Ramos (cell line): Measurements from ENCODE around the gene INTS2.
"Not testable (repeated sequence)": the region's sequence is repeated elsewhere in the genome, so short reads cannot be mapped to it uniquely, and the experiment has no call there.

Source experiments
- in situ Hi-C: fragments of 300-500 bp; cut with MboI; formaldehyde crosslinking; loops from one replicate; pipeline ENCODE4 v1.14.3; 2022; ENCODE audit warnings: low sequenced_read_pairs; ENCODE audit not compliant: unreplicated experiment

INTS2 gene, protein sequence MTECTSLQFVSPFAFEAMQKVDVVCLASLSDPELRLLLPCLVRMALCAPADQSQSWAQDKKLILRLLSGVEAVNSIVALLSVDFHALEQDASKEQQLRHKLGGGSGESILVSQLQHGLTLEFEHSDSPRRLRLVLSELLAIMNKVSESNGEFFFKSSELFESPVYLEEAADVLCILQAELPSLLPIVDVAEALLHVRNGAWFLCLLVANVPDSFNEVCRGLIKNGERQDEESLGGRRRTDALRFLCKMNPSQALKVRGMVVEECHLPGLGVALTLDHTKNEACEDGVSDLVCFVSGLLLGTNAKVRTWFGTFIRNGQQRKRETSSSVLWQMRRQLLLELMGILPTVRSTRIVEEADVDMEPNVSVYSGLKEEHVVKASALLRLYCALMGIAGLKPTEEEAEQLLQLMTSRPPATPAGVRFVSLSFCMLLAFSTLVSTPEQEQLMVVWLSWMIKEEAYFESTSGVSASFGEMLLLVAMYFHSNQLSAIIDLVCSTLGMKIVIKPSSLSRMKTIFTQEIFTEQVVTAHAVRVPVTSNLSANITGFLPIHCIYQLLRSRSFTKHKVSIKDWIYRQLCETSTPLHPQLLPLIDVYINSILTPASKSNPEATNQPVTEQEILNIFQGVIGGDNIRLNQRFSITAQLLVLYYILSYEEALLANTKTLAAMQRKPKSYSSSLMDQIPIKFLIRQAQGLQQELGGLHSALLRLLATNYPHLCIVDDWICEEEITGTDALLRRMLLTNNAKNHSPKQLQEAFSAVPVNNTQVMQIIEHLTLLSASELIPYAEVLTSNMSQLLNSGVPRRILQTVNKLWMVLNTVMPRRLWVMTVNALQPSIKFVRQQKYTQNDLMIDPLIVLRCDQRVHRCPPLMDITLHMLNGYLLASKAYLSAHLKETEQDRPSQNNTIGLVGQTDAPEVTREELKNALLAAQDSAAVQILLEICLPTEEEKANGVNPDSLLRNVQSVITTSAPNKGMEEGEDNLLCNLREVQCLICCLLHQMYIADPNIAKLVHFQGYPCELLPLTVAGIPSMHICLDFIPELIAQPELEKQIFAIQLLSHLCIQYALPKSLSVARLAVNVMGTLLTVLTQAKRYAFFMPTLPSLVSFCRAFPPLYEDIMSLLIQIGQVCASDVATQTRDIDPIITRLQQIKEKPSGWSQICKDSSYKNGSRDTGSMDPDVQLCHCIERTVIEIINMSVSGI

DNA sequence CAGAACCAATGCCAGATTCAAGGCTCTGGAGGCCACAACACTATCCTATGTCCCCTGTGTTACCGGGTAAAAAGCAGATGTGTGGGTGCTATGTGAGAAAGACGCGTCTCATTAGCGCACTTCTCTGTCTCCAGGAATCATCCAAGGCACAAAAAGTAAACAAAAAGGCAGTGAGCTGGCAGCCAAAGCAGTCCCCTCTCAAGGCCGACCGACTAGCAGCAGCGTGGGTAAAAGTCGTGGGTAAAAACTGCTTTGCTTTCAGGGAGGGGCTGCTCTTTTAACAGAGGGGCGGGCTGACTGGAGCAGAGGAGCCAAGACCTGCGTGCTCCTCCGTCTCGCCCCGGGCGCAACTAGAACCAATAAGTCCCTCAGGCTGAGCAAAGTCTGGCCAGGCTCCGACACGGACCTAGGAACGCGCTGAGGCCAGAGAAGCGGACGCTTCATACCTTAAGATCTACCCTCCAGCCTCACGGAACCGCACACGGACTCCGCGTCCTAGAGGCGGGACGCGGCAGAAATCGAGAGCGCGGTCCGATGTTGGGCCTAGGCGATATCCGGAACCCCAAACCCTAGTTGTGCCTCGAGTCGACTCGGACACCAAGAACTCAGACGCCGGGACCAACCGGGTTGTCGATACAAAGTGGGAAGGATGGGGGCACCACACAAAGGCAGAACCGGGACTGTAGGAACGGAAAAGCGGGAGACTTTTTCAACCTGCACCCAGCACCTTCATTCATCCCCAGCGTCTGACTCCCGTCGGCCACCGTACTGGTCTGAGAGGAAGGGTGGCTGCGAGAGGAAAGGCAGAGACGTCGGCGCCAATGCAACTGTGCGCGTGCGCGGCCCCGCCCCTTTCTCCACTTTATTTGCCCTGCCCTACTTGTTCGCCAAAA, at the start of gene INTS2:
TSS of gene INTS2 (minus strand) at position 775 of the 893 bp plus-strand sequence. CDS start 1,338 bp downstream, outside the sequence.
- in situ Hi-C loops, result no loop called here

DNA sequence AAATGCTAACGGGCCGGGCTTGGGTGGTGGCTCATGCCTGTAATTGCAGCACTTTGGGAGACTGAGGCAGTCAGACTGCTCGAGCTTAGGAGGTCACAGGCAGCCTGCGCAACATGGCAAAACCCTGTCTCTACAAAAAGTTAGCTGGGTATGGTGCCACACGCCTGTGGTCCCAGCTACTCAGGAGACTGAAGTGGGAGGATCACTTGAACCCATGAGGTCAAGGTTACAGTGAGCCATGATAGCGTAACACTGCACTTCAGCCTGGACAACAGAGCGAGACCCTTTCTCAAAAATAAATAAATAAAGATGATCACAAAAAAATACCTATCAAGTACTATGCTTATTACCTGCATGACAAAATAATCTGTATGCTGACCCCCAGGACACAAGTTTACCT, 46.3 kb upstream of the INTS2 start:
- in situ Hi-C loops, result no loop called here

DNA sequence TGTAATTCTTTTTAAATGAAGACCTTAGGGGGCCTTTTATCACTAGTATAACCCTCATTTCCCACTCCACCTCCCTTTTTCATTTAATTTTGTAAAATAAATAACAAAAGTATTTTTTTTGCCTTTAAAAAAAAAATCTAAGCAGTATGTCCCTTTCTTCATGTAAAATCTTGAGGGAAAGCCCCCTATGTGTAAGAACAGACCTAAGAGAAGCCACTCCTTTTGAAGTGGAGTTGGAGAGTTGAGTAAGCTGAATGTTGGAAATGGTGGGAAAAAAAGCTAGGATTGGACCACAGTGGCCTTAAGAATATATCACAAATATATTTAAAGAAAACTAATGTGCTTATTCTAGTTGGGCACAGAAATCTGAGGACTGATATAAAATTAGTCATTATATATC, 44.5 kb upstream of the INTS2 start:
- in situ Hi-C loops, result no loop called here

DNA sequence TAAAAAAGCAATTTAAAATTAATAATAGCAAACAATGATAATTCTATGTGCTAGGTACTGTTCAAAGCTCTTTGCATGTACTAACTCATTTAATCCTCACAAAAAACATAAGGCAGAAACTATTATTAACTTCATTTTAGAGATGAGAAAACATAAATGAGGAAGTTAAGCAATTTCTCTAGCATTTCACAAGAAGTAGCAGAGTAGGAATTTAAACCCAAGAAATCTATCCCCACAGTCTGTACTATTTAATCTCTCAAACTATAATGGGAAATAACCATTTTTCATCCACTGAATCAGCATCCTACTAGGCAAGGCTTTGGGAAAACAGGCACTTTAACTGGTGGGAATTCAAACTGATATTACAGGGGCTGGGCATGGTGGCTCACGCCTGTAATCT, 42.2 kb upstream of the INTS2 start:
- in situ Hi-C loops, result no loop called here

DNA sequence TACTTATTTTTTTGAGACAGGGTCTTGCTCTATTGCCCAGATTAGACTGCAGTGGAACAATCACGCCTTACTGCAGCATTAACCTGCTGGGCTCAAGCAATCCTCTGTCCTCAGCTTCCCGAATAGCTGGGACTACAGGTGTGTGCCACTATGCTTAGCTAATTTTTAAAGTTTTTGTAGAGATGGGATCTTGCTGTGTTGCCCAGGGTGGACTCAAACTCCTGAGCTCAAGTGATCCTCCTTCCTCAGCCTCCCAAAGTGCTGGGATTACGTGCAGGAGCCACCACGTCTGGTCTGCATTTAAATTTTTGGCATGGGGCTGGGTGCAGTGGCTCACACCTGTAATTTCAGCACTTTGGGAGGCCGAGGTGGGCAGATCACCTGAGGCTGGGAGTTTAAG, 41.0 kb upstream of the INTS2 start:
- in situ Hi-C loops, result no loop called here

DNA sequence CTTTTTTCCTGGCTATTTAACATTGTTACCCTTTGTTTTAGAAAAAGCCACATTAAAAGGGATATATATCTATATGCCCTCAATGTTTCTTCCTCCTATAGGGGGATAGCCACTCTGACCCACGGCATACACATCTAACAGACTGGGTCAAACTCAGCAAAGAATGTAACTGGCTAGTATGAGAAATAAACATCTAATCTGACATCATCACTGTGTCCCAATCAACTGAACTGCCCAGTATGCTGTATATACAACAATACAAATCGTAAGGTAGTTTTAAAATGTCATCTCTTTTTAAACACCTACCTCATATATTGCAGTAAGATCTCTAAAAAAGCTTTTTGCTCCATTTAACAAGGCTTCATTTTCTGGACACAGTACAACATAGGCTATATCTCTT, 39.9 kb upstream of the INTS2 start:
- in situ Hi-C loops, result no loop called here

DNA sequence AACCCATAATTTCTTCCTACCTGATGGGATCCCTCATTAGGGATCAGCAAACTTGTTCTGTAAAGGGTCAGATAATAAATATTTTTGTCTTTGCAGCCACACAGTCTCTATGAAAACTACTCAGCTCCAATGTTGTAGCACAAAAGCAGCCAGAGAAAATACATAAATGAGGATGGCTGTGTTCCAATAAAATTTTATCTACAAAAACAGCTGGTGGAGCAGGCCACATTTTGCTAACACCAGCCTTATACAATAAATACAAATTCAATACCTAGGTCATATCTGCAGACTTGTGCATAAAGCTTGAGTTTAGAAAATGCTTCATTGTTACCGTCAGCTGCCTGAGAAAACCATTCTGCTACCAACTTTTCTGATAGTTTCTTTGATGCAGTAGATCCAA, 38.4 kb upstream of the INTS2 start:
- in situ Hi-C loops, result no loop called here

DNA sequence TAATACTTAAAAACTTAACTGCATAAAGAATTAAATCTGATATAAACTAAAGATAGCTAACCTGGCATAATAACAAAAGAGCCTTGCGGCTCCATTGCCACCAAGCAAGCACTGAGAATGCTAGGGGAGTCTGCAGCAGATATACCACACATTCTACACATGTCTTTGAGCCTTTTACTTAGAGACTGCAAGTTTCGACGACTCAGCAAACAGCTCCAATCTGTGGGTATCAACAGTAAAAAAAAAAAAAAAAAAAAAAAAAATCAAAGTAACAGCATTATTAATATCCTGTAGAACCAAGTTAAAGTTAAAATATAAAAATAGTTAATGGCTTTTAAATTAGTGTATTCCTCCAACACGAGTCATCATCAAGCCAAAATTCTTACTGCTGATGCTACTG, 27.8 kb upstream of the INTS2 start:
- in situ Hi-C loops, result no loop called here

DNA sequence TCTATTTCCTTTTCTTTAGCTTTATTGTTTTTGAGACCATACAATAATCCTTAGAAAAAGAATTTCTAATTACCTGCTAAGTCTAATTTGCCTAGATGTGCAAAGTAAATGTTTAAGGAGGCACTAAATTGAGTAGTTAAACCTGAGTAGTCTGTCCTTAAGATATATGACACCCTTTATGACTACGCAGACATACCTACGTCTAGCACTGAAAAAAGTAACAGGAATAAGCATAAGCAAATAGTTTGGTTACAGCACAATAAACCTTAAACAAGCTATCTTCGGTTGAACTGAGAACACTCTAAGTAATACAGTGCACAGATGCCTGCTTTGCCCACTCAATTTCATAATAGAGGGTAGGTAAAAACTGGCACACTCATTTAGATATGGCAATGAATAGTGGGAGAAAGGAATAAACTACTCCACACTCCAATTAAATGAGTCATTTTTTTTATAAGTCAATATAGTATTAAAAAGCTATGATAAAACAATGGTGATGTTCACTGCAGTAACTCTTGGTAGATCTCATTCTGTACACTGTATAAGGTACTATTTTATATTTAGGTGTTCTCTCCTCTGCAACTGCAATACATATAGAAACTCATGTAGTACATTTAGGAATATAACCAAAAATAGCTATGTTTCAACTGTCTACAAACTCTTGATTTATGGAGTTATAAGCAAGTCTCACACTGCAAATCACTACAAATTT, 19.7 kb upstream of the INTS2 start:
- in situ Hi-C loops, result no loop called here

DNA sequence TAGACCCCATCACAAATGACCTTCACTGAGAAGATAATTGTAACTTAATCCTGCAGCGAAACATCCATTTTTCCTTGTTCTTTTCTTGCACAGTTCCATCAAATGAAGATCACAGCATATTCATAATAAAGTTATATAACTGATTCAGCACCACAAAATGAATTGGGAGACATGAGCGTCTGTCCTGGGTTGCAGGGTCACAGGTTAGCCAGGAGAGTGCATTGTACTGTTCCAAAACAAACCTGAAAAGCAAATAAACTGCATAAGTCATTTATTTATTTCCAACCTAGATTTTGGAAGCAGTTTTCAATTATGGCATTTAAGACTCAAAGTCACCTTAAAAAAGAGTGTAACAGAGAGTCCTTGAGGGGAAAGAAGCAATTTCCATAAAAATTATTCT, 18.6 kb upstream of the INTS2 start:
- in situ Hi-C loops, result no loop called here

DNA sequence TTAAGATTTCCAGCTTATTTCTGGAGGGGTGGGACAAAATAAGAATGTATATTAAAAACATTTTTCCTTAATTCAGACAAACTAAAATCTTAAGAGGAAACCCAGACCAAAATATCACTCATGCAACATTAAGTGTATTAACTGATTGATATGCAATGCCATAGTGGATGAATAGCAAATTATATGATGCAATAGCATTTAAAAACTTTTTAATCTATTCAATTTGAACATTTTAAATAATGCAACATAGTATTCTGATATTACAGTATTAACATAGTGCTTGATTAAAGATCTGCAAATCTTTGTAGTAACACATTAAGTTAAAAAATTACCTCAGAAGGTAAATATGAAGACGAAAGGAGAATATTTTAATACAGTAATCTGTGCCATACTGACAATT, 15.3 kb upstream of the INTS2 start:
- in situ Hi-C loops, result no loop called here

DNA sequence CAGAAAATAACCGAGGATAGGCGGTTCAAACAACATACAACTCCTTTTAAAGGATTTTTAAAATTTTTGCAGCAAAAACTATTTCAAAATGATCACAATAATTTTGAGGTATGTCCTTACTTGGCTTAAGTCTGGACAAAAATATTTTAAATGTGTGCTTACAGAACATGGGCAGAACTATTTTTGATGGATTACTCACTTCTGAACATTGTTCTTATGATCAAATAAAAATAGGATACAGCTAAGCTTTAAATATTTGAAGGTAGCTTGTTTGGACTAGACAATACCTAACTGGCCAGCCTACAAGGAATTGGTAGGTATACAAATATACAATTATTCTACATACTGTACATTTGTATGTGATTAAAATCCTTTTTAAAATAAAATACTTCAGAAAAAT, 14.3 kb upstream of the INTS2 start:
- in situ Hi-C loops, result no loop called here

DNA sequence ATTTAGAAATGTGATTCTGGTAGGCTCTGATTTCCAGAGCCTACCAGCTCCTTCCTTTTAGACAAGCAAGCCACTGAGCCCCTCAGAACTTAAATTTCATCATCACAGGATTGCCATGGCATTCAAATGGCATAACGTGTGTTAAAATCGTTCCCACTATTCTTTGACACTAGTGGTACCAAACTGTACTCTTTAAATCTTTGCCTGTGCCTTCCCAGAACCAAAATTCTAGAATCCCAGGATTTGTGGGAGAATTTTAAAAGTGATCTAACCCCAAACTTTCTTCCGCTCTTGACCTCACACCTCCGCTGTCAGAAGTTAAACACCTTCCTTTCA, 287 bp upstream of the INTS2 start:
- in situ Hi-C loops, result no loop called here

DNA sequence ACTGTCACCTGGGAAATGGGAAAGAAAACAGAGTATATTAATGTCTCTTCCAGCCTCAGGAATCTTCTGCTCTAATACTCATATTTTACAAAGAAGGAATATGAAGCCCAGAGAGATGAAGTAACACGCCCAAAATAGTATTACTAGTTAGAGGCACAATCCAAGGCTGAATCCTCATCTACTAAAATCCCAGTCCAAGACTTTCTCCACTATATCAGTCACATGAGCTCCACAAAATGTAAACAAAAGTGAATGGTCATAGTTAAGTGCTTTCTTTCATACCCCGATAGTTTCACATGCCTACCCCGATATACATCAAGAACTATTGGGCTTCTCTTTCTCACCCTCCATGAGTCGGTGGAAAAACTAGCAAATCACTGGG, 965 bp downstream of the INTS2 start:
- in situ Hi-C loops, result no loop called here

DNA sequence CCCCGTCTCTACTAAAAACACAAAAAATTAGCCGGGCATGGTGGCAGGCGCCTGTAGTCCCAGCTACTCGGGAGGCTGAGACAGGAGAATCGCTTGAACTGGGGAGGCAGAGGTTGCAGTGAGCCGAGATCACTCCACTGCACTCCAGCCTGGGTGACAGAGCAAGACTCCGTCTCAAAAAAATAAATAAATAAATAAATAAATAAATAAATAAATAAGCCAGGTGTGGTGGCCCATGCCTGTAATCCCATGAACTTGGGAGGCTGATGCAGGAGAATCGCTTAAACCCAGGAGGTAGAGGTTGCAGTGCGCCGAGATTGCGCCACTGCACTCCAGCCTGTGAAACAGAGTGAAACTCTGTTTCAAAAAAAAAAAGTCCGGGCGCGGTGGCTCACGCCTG, 12.6 kb downstream of the INTS2 start:
- in situ Hi-C loops, result not testable (repeated sequence)

DNA sequence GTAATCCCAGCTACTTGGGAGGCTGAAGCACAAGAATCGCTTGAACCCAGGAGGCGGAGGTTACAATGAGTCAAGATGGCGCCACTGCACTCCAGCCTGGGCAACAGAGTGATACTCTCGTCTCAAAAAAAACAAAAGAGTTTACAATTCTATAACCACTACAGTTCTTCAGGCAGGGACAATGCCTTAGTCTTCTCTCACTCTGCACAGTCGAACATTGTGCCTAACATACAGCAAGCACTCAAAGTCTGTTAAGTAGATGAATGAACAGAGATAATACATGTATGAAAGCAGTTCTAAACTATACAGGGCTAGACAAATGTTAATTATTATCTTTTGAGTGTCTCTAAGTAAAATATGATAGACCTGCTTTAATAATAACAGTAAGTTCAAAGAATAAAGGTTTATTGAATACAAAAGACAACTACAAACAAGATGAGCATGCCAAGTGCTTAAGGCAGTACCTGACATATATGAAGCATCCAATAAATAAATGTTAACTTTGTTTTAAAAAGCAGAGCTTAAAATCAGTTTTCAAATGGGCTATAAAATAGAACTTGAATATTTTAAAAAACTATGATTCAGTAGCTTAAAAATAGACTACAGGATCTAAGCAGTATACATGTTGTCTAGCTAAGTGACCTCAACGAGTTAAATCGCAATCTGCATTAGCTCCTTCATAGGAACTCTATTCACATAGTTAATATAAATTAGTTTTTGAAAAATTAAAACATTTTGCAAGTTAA, 19.3 kb downstream of the INTS2 start:
- in situ Hi-C loops, result no loop called here

DNA sequence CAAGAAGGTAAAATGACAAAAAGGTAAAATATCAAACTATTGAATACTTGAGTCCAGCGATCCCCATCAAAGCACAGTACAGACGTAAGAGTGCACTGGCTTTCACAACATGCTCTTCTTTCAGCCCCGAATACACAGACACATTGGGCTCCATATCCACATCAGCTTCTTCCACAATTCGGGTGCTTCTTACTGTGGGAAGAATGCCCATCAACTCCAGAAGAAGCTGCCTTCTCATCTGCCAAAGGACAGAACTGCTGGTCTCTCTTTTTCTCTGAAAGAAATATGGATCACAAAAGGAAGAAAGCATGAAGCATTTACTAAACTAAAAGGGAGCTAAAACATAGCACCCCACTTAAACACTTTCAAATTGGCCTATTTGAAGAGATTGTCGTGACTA, 20.4 kb downstream of the INTS2 start:
- in situ Hi-C loops, result no loop called here

DNA sequence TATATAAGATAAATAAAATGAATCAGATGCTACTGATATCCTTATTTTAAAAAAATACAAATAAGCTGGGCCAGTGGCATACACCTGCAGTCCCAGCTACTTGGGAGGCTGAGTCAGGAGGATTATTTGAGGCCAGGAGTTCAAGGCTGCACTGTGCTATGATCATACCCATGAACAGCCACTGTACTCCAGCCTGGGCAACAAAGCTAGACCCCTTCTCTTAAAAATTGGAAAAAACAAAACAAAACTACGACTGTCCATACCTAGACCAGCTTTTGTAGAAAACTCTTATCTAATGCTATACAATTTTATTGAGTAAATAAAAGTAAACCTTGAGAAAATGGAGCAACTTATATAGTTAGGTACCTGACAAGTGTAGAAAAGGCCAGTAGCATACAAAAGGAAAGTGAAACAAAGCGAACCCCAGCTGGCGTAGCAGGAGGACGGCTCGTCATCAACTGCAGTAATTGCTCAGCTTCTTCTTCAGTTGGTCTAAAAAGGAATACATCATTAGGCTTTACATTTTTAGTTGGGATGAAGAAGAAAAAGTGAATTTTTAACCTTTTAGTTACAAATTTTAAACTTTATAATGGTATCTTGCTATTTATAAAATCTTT, 23.6 kb downstream of the INTS2 start:
- in situ Hi-C loops, result no loop called here
